SK-N-SH (cell line): Measurements from ENCODE around the gene CCDC57.

Experiments used
- CHD2 ChIP-seq: fragments of 150-350 bp; IDR thresholded peaks from 2 replicates; pipeline ENCODE4 v1.6.1; 2018; ENCODE audit warnings: low read length; ENCODE audit not compliant: partially characterized antibody
- CTCF ChIP-seq: fragments of 200-600 bp; sonication (generic); IDR thresholded peaks from 2 replicates; pipeline ENCODE4 v1.6.1; 2017; ENCODE audit warnings: antibody characterized with exemption, mild to moderate bottlenecking, moderate library complexity
- EZH2phosphoT487 ChIP-seq: fragments of 200-600 bp; sonication (generic); IDR thresholded peaks from 2 replicates; pipeline ENCODE4 v1.6.1; 2017; ENCODE audit warnings: low read depth, mixed run types, mild to moderate bottlenecking, antibody characterized with exemption, moderate library complexity, borderline replicate concordance
- FOSL2 ChIP-seq: IDR thresholded peaks from 2 replicates; pipeline ENCODE4 v1.4.0; 2012; ENCODE audit warnings: low read depth, mild to moderate bottlenecking, moderate library complexity, borderline replicate concordance
- FOXM1 ChIP-seq: IDR thresholded peaks from 2 replicates; pipeline ENCODE4 v1.4.0; 2012; ENCODE audit warnings: low read depth, mild to moderate bottlenecking
- MAX ChIP-seq: IDR thresholded peaks from 2 replicates; pipeline ENCODE4 v1.4.0; 2012; ENCODE audit warnings: low read depth
- POLR2AphosphoS5 ChIP-seq: IDR thresholded peaks from 2 replicates; pipeline ENCODE4 v1.6.1; 2012; ENCODE audit warnings: low read depth, low read length
- RAD21 ChIP-seq: IDR thresholded peaks from 2 replicates; pipeline ENCODE4 v1.6.1; 2012; ENCODE audit warnings: mild to moderate bottlenecking, low read length
- YY1 ChIP-seq: IDR thresholded peaks from 2 replicates; pipeline ENCODE4 v1.4.0; 2012; ENCODE audit warnings: low read depth, mild to moderate bottlenecking

- TF ChIP-seq YY1 = no peak
- TF ChIP-seq POLR2AphosphoS5 = no peak
- TF ChIP-seq FOXM1 = no peak
- TF ChIP-seq CTCF = no peak
- no peak for TF ChIP-seq EZH2phosphoT487
- TF ChIP-seq RAD21 = no peak
- no peak for TF ChIP-seq FOSL2
- no peak for TF ChIP-seq CHD2
- TF ChIP-seq MAX = no peak
Observed at GRCh38 chr17:82055023-82055964, 157.3 kb downstream of the CCDC57 start.
